ENCODE data around the gene IREB2.

The IREB2 gene

GRCh38 chr15:78425643-78426042 lies 12.4 kb upstream of the IREB2 start:
- no peak overlapping the region for H3K4me3 ChIP-seq (ENCODE audit: low read length)
- TF ChIP-seq EZH2phosphoT487 (IDR thresholded peaks at IDR 0.05; ENCODE audit: low read depth) (no peak), CTCF (IDR thresholded peaks at IDR 0.05; ENCODE audit: low read depth, low read length) (no peak)
- H2AFZ ChIP-seq (ENCODE audit: low read depth, low read length) = no peak overlapping the region
- H3K4me1 ChIP-seq (ENCODE audit: low read length) = peaks cover 28% of the 10 kb centered on the region
- H3K27me3 ChIP-seq (ENCODE audit: low read depth, low read length) = no peaks in the 10 kb centered on the region
- no peaks in the 10 kb centered on the region for H4K20me1 ChIP-seq (ENCODE audit: insufficient read depth, low read length)
- no peaks in the 10 kb centered on the region for H3K9me3 ChIP-seq (ENCODE audit: insufficient read depth, low read length)
- H3K9ac ChIP-seq (ENCODE audit: low read length) = no peak overlapping the region
- H3K27ac ChIP-seq (ENCODE audit: low read length) = no peak overlapping the region
- H3K79me2 ChIP-seq (ENCODE audit: low read length) = no peaks in the 10 kb centered on the region
- H3K4me2 ChIP-seq (ENCODE audit: low read length) = no peak overlapping the region
- H3K36me3 ChIP-seq (replicated peaks; ENCODE audit: low read depth, low read length) = no peaks in the 10 kb centered on the region

- Histone ChIP-seq H3K27me3 (ENCODE audit: low read depth, low read length) (no peaks in the 10 kb centered on the region), H3K4me1 (ENCODE audit: low read length) (peaks cover 32% of the 10 kb centered on the region), H3K9ac (ENCODE audit: low read length) (no peak overlapping the region), H2AFZ (ENCODE audit: low read depth, low read length) (no peak overlapping the region), H3K9me3 (ENCODE audit: insufficient read depth, low read length) (no peaks in the 10 kb centered on the region), H3K4me3 (ENCODE audit: low read length) (no peak overlapping the region), H3K4me2 (ENCODE audit: low read length) (no peak overlapping the region), H4K20me1 (ENCODE audit: insufficient read depth, low read length) (no peaks in the 10 kb centered on the region), H3K36me3 (replicated peaks; ENCODE audit: low read depth, low read length) (no peaks in the 10 kb centered on the region), H3K79me2 (ENCODE audit: low read length) (no peaks in the 10 kb centered on the region), H3K27ac (ENCODE audit: low read length) (no peak overlapping the region)
- TF ChIP-seq EZH2phosphoT487 (IDR thresholded peaks at IDR 0.05; ENCODE audit: low read depth) = no peak
- no peak for TF ChIP-seq CTCF (IDR thresholded peaks at IDR 0.05; ENCODE audit: low read depth, low read length)
These were observed 11.7 kb upstream of the IREB2 start for GRCh38 chr15:78426300-78426699.

- Histone ChIP-seq H3K27me3 (ENCODE audit: low read depth, low read length) (no peaks in the 10 kb centered on the region), H3K4me3 (ENCODE audit: low read length) (no peak overlapping the region), H3K9me3 (ENCODE audit: insufficient read depth, low read length) (no peaks in the 10 kb centered on the region), H3K36me3 (replicated peaks; ENCODE audit: low read depth, low read length) (no peaks in the 10 kb centered on the region), H3K9ac (ENCODE audit: low read length) (no peak overlapping the region), H2AFZ (ENCODE audit: low read depth, low read length) (no peak overlapping the region), H3K27ac (ENCODE audit: low read length) (no peak overlapping the region), H3K4me2 (ENCODE audit: low read length) (no peak overlapping the region), H3K79me2 (ENCODE audit: low read length) (no peaks in the 10 kb centered on the region), H4K20me1 (ENCODE audit: insufficient read depth, low read length) (no peaks in the 10 kb centered on the region), H3K4me1 (ENCODE audit: low read length) (peaks cover 43% of the 10 kb centered on the region)
- no peak for TF ChIP-seq EZH2phosphoT487 (IDR thresholded peaks at IDR 0.05; ENCODE audit: low read depth)
- TF ChIP-seq CTCF (IDR thresholded peaks at IDR 0.05; ENCODE audit: low read depth, low read length) = no peak
These were observed 10.1 kb upstream of the IREB2 start for GRCh38 chr15:78427953-78428352.

- H4K20me1 ChIP-seq (ENCODE audit: insufficient read depth, low read length) = no peaks in the 10 kb centered on the region
- no peak for TF ChIP-seq EZH2phosphoT487 (IDR thresholded peaks at IDR 0.05; ENCODE audit: low read depth)
- TF ChIP-seq CTCF (IDR thresholded peaks at IDR 0.05; ENCODE audit: low read depth, low read length) = no peak
- no peak overlapping the region for H3K9ac ChIP-seq (ENCODE audit: low read length)
- no peaks in the 10 kb centered on the region for H3K79me2 ChIP-seq (ENCODE audit: low read length)
- no peak overlapping the region for H3K4me2 ChIP-seq (ENCODE audit: low read length)
- H3K9me3 ChIP-seq (ENCODE audit: insufficient read depth, low read length) = no peaks in the 10 kb centered on the region
- H3K4me3 ChIP-seq (ENCODE audit: low read length) = no peak overlapping the region
- H3K36me3 ChIP-seq (replicated peaks; ENCODE audit: low read depth, low read length) = no peaks in the 10 kb centered on the region
- H2AFZ ChIP-seq (ENCODE audit: low read depth, low read length) = no peak overlapping the region
- peaks cover 54% of the 10 kb centered on the region for H3K4me1 ChIP-seq (ENCODE audit: low read length)
- H3K27me3 ChIP-seq (ENCODE audit: low read depth, low read length) = no peaks in the 10 kb centered on the region
- no peak overlapping the region for H3K27ac ChIP-seq (ENCODE audit: low read length)
These were observed 8.5 kb upstream of the IREB2 start for GRCh38 chr15:78429477-78429876.
